Fibroblast of pulmonary artery (primary cell): ENCODE measurements around the gene ARHGAP42.

Experiments used
- DNase-seq: peaks from one replicate; pipeline ENCODE4 v3.0.0-alpha.2; 2010; ENCODE audit warnings: low read depth
- H3K4me3 ChIP-seq: replicated peaks from 2 replicates; pipeline ENCODE4 v1.5.1; 2011; ENCODE audit warnings: low read depth, mild to moderate bottlenecking, control low read depth, low read length, moderate library complexity
- TF ChIP-seq, protein P1 (sequence below): IDR thresholded peaks from 2 replicates; pipeline ENCODE4 v1.5.1; 2011; ENCODE audit warnings: mild to moderate bottlenecking, control low read depth, low read length, inconsistent platforms; ENCODE audit errors: missing control alignments

Gene ARHGAP42

DNA sequence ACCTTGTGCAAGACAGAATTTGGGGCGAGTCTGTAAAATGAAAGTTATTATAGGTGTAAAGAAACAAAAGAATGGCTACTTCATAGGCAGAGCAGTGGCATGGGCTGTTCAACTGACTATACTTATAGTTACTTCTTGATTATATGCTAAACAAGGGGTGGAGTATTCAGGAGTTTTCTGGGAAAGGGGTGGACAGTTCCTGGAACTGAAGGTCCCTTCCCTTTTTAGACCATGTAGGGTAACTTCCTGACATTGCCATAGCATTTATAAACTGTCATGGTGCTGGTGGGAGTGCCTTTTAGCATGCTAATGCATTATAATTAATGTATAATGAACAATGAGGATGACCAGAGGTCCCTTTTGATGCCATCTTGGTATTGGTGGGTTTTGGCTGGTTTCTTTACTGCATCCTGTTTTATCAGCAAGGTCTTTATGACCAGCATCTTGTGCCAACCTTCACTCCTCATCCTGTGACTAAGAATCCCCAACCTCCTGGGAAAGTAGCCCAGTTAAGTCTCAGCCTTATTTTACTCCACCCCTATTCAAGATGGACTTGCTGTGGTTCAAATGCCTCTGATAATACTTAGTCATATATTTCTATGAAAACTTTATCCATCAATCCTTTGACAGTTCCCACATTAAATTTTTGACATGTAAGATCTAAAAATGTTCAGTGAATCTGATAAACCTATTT, 118.6 kb downstream of the ARHGAP42 start:
- peak; percentile 42 for DNase-seq
- no peak overlapping the region for H3K4me3 ChIP-seq

DNA sequence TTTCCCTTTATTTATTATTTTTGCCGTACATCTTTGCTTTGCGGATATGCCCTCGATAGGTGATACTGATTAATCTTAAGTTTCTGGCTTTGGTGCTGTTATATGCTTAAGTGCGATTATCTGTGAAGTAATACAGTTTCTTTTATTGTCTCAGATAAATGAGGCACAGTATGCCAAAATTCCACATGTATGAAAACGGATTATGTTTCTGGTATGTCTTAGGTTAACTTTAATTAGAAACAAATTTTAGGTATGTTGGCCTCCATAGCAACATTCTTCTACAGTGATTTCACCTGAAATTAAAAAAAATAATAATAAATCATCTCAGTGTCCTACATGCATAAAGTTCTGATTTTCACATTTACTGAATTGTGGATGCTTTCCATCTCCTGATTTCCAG, 119.2 kb downstream of the ARHGAP42 start:
- no peak for DNase-seq
- H3K4me3 ChIP-seq, result no peak overlapping the region
- TF ChIP-seq, protein P1, sequence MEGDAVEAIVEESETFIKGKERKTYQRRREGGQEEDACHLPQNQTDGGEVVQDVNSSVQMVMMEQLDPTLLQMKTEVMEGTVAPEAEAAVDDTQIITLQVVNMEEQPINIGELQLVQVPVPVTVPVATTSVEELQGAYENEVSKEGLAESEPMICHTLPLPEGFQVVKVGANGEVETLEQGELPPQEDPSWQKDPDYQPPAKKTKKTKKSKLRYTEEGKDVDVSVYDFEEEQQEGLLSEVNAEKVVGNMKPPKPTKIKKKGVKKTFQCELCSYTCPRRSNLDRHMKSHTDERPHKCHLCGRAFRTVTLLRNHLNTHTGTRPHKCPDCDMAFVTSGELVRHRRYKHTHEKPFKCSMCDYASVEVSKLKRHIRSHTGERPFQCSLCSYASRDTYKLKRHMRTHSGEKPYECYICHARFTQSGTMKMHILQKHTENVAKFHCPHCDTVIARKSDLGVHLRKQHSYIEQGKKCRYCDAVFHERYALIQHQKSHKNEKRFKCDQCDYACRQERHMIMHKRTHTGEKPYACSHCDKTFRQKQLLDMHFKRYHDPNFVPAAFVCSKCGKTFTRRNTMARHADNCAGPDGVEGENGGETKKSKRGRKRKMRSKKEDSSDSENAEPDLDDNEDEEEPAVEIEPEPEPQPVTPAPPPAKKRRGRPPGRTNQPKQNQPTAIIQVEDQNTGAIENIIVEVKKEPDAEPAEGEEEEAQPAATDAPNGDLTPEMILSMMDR, result no peak

More for the DNA sequence above, 118.6 kb downstream of the ARHGAP42 start:
- TF ChIP-seq, protein P1, result no peak

DNA sequence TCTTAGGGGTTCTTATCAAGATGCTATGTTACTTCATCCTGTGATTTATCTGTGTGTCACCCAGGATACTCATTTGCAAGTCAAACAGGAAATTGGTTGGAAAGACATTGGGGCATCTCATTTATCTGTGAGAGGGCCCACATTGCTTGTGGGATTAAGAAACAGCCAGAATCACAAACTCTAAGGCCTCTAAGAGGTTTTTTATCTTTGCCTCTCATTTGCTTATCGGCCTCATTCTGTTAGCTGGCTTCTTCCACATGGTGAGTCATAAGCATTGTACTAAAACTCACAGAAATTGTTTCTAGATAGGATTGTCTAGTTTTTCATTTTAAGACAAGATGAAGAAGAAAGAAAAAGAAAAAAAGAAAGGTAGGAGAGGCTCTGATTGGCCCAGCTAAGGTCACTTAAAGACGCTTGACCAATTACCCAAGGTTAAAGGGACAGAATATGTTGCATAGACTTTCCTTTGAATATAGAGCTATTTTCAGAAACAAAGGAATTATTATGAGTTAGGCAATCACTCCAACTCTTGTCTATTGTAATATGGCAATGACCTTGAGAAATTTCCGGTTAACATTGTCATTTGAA, 121.9 kb downstream of the ARHGAP42 start:
- no peak overlapping the region for H3K4me3 ChIP-seq
- peak; percentile 86 for DNase-seq
- TF ChIP-seq, protein P1, result no peak

DNA sequence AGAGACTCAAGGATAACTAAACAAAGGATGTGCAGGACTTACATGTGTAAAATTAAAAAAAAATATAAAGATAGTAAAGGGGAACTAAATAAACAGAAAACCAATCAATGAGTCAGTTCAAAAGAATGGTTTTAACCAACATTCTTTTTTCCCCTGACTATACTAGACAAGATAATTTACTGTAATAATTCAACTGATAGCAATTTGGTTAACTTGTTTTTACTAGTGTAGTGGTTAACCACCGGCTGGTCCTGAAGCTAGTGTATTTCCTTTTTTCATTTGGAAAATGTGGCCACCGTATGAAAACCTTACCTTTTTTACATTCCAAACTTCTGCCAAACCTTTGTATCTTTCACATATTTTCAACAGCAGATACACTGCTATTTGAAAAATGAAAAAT, 123.1 kb downstream of the ARHGAP42 start:
- no peak overlapping the region for H3K4me3 ChIP-seq
- TF ChIP-seq, protein P1, result no peak
- no peak for DNase-seq

DNA sequence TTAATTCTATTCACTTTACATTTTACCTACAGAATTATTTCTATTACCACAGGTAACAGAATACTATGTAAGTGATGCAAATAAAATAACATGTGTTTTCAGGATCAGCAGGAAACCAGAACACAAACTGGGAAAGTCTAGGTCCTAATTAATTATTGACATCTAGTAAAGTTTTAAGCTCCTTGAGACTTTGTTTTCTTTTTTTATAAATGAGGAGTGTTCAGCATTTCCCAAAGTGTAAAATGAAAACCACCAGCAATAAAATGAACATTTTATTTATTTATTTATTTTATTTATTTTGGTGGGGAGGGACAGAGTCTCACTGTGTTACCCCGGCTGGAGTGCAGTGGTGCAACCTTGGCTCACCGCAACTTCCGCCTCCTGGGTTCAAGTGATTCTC, 123.6 kb downstream of the ARHGAP42 start:
- H3K4me3 ChIP-seq, result no peak overlapping the region
- no peak for DNase-seq

DNA sequence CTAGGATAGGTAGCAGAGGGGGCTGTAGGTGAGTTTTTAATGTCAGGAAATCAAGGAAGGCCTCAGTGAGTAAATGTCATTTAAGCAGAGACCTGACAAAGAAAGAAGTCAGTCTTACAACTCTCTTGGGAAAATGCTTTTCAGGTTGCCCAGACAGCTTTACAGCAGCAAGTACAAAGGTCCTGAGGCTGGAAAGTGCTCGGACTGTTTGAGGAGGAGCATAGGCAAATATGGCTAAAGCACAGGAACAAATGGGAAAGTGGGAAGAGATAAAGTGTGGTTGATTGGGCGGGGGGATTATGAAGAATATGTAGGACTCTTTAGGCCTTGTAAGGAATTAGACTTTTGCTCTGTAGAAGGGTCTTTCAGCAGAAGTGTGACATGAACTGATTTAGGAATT, 125.4 kb downstream of the ARHGAP42 start:
- no peak overlapping the region for H3K4me3 ChIP-seq
- DNase-seq, result no peak
- TF ChIP-seq, protein P1, result no peak

More for the DNA sequence above, 123.6 kb downstream of the ARHGAP42 start:
- TF ChIP-seq, protein P1, result no peak

DNA sequence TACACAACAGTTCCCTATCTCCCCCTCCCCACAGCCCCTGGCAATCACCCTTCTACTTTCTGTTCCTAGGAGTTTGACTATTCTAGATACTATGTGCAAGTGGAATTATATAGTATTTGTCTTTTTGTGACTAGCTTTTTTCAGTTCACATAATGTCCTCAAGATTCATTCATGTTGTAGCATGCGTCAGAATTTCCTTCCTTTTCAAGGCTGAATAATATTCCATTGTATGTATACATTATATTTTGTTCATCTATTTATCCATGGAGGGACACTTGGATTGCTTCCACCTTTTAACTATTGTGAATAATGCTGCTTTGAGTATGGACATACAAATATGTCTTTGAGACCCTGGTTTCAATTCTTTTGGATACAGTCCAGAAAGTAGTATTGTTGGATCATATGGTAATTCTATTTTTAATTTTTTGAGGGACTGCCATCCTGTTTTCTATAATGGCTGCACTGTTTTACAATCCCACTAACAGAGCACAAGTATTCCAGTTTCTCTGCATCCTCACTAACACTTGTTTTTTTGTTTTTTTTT, 128.8 kb downstream of the ARHGAP42 start:
- no peak overlapping the region for H3K4me3 ChIP-seq
- no peak for DNase-seq
- TF ChIP-seq, protein P1, result no peak
